GM10266 (cell line): ENCODE measurements around the gene STRIP2.
"Not testable (repeated sequence)": the region's sequence is repeated elsewhere in the genome, so short reads cannot be mapped to it uniquely, and the experiment has no call there.

Source experiments
- DNase-seq: peaks from one replicate; pipeline ENCODE4 v3.0.0; 2012; ENCODE audit errors: extremely low spot score
- CTCF ChIP-seq: IDR thresholded peaks from 2 replicates; pipeline ENCODE4 v1.5.1; 2012; ENCODE audit warnings: mild to moderate bottlenecking, low read depth; ENCODE audit not compliant: control insufficient read depth, insufficient read depth; ENCODE audit errors: missing control alignments

STRIP2 gene

GRCh38 chr7:129523924-129524323, 89.7 kb downstream of the STRIP2 start:
- no peak for TF ChIP-seq CTCF

GRCh38 chr7:129524405-129524804, 90.2 kb downstream of the STRIP2 start:
- DNase-seq, result not testable (repeated sequence)

More at GRCh38 chr7:129523924-129524323, 89.7 kb downstream of the STRIP2 start:
- no peak for DNase-seq

- TF ChIP-seq CTCF, result no peak
- DNase-seq, result no peak
These were observed 91.1 kb downstream of the STRIP2 start for GRCh38 chr7:129525225-129525862.

- no peak for TF ChIP-seq CTCF
- DNase-seq, result no peak
These were observed 95.4 kb downstream of the STRIP2 start for GRCh38 chr7:129529643-129530042.

- no peak for DNase-seq
- no peak for TF ChIP-seq CTCF
These were observed 96.7 kb downstream of the STRIP2 start for GRCh38 chr7:129530795-129531391.

GRCh38 chr7:129531721-129532120, 97.5 kb downstream of the STRIP2 start:
- no peak for DNase-seq
- no peak for TF ChIP-seq CTCF

- no peak for TF ChIP-seq CTCF
- DNase-seq, result no peak
These were observed 98.1 kb downstream of the STRIP2 start for GRCh38 chr7:129532375-129532774.

- not testable (repeated sequence) for DNase-seq
These were observed 100.5 kb downstream of the STRIP2 start for GRCh38 chr7:129534558-129535274.
